Stimulated activated CD4-positive, alpha-beta T cell treated with anti-CD3 and anti-CD28 coated beads, Interleukin-2, amount 100 ng/mL, for 4 hours (primary cell): ENCODE data around the gene EPHB3.

Experiments used
- DNase-seq: peaks from one replicate; pipeline ENCODE4 v3.0.0-alpha.2; 2020; ENCODE audit warnings: low read depth

Gene EPHB3

GRCh38 chr3:184626923-184627322 lies 65.3 kb downstream of the EPHB3 start:
- DNase-seq: no peak

- no peak for DNase-seq
Observed at GRCh38 chr3:184629555-184630160, 68.1 kb downstream of the EPHB3 start.

DNA sequence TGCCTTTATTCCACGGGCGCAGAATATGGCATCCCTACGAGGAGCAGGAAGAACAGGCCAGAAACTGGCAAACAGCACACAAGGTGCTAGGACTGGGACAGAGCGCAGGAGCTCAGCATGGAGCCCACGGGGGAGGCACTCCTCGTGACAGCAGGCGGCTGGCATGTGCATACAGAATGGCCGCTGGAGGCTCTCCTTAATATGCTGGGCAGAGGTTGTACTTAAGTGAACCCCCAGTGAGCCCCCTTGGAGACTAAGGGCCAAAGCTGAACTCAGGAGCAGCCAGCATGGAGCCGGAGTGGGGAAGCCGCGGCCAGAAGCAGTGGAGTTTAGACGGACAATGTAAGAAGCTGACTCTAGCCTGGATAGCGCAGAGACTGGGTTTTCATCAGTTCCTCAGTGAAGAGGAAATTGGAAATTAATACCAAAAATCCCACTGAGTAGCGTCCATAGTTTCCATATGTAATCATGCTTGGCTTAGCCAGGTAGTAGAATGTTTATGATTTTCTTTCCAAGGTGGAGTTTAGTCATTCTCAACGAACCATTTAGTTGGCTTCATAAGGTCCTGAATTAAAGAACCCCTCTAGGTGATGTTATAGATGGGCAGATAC lies 69.4 kb downstream of the EPHB3 start:
- DNase-seq: no peak

GRCh38 chr3:184631472-184631861 lies 69.9 kb downstream of the EPHB3 start:
- no peak for DNase-seq
